DMS153 (cell line): ENCODE data around the gene ATP2A2.
A peak's percentile ranks its signal among the peaks of the same experiment; 100 is the strongest.

Experiments
- DNase-seq: peaks from one replicate; lab custom pipeline; 2025; lab: John Stamatoyannopoulos, UW

The ATP2A2 gene

DNA sequence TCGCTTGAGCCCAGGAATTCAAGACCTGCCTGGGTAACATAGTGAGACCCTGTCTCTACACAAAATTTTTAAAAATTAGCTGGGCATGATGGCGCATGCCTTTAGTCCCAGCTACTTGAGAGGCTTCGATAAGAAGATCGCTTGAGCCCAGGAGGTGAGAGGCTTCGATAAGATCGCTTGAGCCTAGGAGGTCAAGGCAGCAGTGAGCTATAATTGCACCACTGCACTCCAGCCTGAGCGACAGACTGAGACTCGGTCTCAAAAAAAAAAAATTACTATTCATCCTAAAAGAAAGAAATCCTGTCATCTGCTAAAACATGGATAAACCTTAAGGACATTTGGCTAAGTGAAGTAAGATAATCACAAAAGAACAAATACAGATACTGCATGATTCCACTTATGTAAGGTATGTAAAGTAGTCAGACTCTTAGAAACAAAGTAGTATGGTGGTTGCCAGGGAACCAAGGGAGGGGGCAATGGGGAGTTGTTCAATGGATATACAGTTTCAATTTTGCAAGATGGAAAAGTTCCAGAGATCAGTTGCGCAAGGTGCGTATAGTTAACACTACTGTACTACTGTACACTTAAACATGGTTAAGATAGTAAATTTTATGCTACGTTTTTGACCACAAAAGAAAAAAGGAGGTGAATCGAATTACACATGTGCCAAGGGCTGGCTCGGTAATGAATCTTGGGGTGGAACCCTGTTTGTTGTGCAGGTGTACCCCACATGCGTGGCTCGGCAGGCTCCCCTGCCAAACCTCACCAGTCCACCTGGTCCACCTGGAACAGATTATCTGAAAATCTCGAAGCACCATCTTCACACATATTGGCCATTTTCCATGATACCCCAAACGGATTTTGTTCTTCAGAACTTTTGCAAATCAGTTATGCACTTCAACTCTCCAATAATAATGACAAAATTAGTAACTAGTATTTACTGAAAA lies 18.3 kb upstream of the ATP2A2 start:
- DNase-seq = no peak

DNA sequence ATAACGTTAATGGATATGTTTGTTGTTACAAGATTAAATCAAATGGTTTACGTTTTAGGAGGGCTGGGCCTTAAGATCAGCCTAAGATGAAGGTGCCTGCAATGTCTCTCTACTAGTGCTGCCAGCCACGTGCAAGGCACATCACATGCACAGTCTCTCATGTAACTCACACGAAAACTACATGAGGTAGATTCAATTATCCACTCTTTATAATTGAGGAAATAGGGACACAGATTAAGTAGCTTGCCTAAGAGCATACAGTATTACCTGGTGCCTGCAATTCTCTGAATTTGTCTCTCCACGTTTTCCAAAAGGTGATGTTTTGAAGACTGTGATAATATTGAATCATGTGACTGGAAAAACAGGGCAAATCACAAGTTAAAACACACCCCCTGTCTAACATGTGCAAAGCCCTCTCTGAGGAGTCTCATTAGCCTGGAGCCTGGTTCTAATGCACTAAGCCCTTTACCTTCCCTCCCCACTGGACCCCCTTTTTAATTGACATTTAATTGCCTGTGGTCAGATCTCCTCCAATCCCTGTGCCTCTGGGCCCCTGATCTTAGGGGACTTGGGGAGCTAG lies 14.6 kb upstream of the ATP2A2 start:
- DNase-seq = peak; percentile 7

DNA sequence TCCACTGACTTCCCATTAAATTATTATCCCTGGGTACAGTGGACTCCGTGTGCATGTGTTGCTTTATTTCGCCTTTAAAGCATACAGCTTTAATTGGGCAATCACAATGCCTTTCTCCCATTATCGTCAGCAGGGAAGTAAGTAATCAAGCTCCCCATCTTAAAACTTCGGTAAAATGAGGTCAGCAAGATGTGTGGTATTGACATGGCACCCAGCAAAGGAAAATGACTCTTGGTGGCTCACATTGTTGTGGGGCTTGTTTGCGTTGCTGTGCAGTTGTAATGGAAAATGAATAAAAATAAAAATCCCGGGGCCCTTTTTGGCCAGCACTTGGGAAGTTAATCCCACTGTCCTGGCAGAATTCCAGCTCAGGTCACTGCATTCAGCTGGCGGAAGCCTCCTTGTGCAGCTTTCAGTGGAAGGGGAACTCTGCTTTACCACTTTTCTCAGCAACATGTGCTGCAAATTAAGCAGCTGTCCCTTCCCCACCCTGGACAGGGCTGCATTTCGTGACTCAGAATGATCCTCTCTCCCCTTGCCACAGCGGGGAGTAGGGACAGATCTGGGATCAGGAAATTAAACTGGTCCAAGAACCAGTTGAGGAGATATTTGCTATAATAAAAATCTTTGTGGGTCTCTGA lies 13.9 kb upstream of the ATP2A2 start:
- peak; percentile 58 for DNase-seq

DNA sequence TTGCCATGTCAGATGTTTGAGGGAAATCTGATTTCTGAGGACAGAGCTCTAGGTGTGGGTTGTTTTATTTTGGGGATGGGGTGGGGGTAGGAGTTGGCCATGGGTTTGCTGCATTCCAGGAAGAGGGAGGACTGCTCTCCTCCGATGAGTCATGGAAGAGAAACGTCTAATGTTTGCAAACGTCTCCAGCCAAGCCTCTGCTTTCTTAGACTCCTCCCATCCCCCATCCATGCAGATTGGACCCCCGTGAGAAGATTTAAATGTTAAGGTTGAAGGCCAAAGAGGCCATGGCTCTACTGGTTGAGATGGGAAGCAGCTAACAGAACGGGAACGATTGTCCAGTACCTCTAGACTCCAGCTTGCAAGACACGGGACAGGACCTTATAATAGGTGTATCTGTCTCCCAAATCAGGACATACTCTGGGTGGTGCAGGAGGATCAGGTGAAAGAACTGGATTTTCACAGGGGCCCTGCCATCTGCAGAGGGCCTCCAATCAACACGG lies 11.4 kb upstream of the ATP2A2 start:
- no peak for DNase-seq

- peak; percentile 80 for DNase-seq
Measured at GRCh38 chr12:110270125-110270962, 10.7 kb upstream of the ATP2A2 start.

- no peak for DNase-seq
Measured at GRCh38 chr12:110271015-110271414, 10.0 kb upstream of the ATP2A2 start.

GRCh38 chr12:110277530-110278254 lies 3.4 kb upstream of the ATP2A2 start:
- no peak for DNase-seq

- DNase-seq = no peak
Measured at GRCh38 chr12:110278255-110278536, 2.9 kb upstream of the ATP2A2 start.

DNA sequence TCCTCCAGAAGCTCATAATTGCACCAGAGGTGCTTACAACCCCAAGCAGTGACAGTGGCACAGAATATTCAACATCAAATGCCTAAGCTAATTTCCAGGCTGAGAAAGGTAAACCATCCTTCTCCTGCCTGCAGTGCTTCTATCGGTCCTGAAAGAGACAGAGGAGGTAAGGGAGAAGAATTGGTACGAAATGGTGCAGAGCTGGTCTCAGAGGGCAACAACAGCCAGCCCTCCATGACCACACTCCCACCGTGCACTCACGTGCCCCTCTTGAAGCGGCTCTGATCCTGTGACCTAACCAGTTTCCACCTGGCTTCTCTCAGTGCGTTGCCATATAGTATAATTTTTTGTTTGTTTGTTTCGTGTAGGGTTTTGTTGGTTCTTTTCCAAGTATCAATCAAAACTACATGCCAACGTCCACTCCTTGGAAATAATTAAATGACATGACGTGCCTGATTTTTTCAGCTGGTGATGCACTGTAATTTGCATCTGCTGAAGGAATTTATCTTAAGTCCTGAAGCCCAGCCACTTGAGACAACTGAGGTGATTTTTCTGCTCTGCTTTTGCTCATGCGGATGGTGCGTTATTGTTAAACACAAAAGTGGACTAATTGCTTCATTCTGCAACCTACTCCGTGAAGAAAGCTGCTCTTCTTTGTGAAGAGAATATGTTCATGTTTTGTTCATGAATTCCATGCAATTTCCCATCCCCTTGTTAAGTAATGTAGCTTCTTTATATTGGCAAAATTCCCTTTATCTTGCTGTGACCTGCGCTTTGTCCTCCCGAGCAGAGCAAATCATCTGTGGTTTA lies 1.3 kb upstream of the ATP2A2 start:
- no peak for DNase-seq

GRCh38 chr12:110280392-110280778 lies 662 bp upstream of the ATP2A2 start:
- peak; percentile 51 for DNase-seq

GRCh38 chr12:110281549-110282299 lies 677 bp downstream of the ATP2A2 start:
- no peak for DNase-seq

- DNase-seq = no peak
Measured at GRCh38 chr12:110282300-110282860, 1.3 kb downstream of the ATP2A2 start.

- no peak for DNase-seq
Measured at GRCh38 chr12:110282956-110283817, 2.1 kb downstream of the ATP2A2 start.

GRCh38 chr12:110284597-110284996 lies 3.5 kb downstream of the ATP2A2 start:
- DNase-seq = no peak

DNA sequence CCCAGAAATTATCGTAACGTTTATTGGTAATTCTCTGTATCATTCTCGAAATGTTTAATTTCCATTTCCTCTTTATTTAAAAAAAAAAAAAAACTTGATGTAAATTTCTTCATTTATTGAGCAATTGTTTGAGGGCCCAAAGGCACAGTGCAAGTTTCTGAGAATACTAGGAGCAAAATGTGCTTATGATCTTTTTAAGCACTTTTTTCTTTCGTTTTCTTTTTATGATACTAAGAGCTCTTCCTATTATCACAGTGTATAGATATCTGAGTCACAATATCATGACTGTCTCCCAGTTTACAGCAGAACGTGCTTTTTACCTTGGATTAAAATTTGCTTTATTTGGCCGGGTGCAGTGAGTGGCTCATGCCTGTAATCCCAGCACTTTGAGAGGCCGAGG lies 5.6 kb downstream of the ATP2A2 start:
- no peak for DNase-seq

GRCh38 chr12:110287986-110288385 lies 6.9 kb downstream of the ATP2A2 start:
- no peak for DNase-seq

DNA sequence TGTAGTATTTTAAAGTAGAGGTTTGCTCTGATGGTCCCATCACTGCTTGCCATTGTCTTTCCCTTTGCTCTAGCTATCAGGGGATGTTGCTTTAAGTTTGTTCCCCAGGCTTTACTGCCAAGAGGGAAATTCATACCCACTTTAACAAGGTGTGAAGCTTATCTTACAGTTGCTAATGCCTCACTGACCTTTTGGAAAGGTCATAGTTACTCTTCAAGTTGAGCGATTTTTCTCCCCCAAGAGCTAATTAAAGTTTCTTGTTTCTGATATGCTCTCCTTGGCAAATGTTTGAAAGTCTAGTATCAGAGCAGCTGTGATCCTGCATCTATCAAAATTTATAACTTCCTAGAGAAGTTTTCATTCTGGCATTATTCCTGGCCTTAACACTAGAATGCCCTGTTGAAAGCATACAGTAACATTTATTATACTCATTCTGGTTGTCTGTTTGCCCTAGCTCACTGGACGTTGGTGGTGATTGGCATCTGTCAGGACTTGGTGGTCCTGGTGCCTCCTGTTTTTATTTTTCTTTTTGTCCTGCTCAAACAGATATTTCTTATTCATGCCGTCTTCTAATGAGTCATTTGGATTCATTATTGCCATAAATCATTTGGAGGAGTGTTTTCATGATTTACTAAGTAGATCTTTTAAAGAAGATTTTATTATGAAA lies 8.1 kb downstream of the ATP2A2 start:
- DNase-seq = no peak

DNA sequence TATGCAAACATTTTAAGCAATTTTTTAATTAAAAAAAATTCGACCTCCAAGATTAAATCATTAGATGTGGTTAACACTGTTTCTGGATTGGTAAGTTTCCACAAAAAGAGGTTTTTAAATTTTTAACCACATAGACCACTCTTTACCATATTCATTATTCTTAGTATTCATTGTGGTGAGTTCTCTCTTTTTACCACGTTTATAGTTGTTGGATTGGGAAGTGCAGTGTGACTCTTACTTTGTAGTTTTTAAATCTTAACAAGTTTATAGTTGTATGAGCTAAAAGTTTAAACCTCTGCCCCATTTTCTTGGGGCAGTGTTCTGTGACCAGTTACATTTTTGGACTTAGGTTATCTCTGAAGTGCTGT lies 8.6 kb downstream of the ATP2A2 start:
- no peak for DNase-seq
